Activated CD4-positive, alpha-beta memory T cell treated with anti-CD3 and anti-CD28 coated beads, Interleukin-2, amount 10 ng/mL, durations not matched to agents 7 days and 5 days (primary cell): ENCODE measurements around the gene PRRG2. TPM values are rescaled to one million over a fixed set of nuclear protein-coding genes. Genes with fewer than 3 reads are reported as not detected.

Experiments used
- CTCF ChIA-PET: fragments of 350-600 bp; sonication (Branson Sonifier 250); formaldehyde crosslinking; loops from one replicate; lab custom pipeline; 2021; ENCODE audit warnings: antibody characterized with exemption, inconsistent platforms; lab: Charles Lee
- POLR2A ChIA-PET: fragments of 350-600 bp; sonication (Branson Sonifier 250); formaldehyde crosslinking; loops from one replicate; lab custom pipeline; 2021; ENCODE audit warnings: antibody characterized with exemption; lab: Charles Lee
- DNase-seq: peaks from one replicate; pipeline ENCODE4 v3.0.0-alpha.2; 2020
- H3K27ac Mint-ChIP-seq: one replicate; pipeline ENCODE4 v1.8.0; 2021; ENCODE audit warnings: mild to moderate bottlenecking, mixed read lengths
- H3K27me3 Mint-ChIP-seq: one replicate; pipeline ENCODE4 v1.8.0; 2021; ENCODE audit warnings: mixed read lengths
- H3K36me3 Mint-ChIP-seq: one replicate; pipeline ENCODE4 v1.8.0; 2021; ENCODE audit warnings: low read depth, mixed read lengths
- H3K4me1 Mint-ChIP-seq: one replicate; pipeline ENCODE4 v1.8.0; 2021; ENCODE audit warnings: mixed read lengths
- H3K4me3 Mint-ChIP-seq: one replicate; pipeline ENCODE4 v1.8.0; 2021; ENCODE audit warnings: mild to moderate bottlenecking, mixed read lengths
- H3K9me3 Mint-ChIP-seq: one replicate; pipeline ENCODE4 v1.8.0; 2021; ENCODE audit warnings: mixed read lengths
- total RNA-seq, 2 experiments: library from RNA; stranded (reverse); gene quantifications; one replicate each; pipeline ENCODE4 v1.2.3, GENCODE V29; 2021

Gene PRRG2
- total RNA-seq, 2 experiments from 2014 or later, result 1.0 to 1.1 TPM

GRCh38 chr19:49546825-49547565 is 34.1 kb upstream of the PRRG2 start:
- peaks cover 45% of the 10 kb centered on the region for H3K4me1 Mint-ChIP-seq
- H3K27ac Mint-ChIP-seq, result peak overlapping the region; percentile 58
- peaks cover 3% of the 10 kb centered on the region for H3K36me3 Mint-ChIP-seq
- H3K9me3 Mint-ChIP-seq, result no peaks in the 10 kb centered on the region
- ChIA-PET POLR2A (interaction anchor here (0.8 to 3.9 kb wide), 15 partner anchors 12 to 132 kb away, joined by 3 to 43 read pairs (median 5); partner anchors contain the start of genes ALDH16A1, FLT3LG, NOSIP and RPL13A), CTCF (interaction anchor here (0.6 to 10.7 kb wide), 26 partner anchors 9 to 171 kb away, joined by 3 to 297 read pairs (median 7); partner anchors contain the start of genes FCGRT, FLT3LG, NOSIP and PRMT1)
- DNase-seq, result peak; percentile 69
- peak overlapping the region; percentile 56 for H3K4me3 Mint-ChIP-seq
- H3K27me3 Mint-ChIP-seq, result peaks cover 6% of the 10 kb centered on the region

DNA sequence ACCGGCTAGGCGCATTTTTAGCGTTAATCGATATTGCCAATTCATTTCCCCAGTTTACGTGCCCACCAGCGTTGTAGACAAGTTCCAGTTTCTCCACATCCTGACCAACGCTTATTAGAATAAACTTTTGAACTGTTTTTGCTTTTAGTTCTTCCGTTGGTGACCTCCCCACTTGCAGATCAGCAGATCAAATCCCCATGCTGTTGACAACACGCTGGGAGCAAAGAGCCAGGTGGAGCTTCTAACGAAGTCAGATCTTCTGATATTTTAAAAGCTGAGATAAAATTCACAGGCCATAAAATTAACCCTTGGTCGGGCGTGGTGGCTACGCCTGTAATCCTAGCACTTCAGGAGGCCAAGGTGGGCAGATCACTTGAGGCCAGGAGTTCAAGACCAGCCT is 32.1 kb upstream of the PRRG2 start:
- CTCF ChIA-PET, result interaction anchor here (0.6 to 10.7 kb wide), 12 partner anchors 10 to 132 kb away, joined by 3 to 297 read pairs (median 4); partner anchors contain the start of genes NOSIP and RPS11
- peaks cover 13% of the 10 kb centered on the region for H3K36me3 Mint-ChIP-seq
- no peak overlapping the region for H3K4me3 Mint-ChIP-seq
- DNase-seq, result no peak
- peaks cover 61% of the 10 kb centered on the region for H3K4me1 Mint-ChIP-seq
- POLR2A ChIA-PET, result interaction anchor here (0.6 to 3.9 kb wide), 13 partner anchors 10 to 93 kb away, joined by 3 to 43 read pairs (median 4); partner anchors contain the start of genes NOSIP, RCN3, RPS11 and RRAS
- no peaks in the 10 kb centered on the region for H3K9me3 Mint-ChIP-seq
- H3K27ac Mint-ChIP-seq, result peak overlapping the region; percentile 62
- H3K27me3 Mint-ChIP-seq, result peaks cover 5% of the 10 kb centered on the region

- H3K9me3 Mint-ChIP-seq, result no peaks in the 10 kb centered on the region
- no peaks in the 10 kb centered on the region for H3K27me3 Mint-ChIP-seq
- H3K27ac Mint-ChIP-seq, result peak overlapping the region; percentile 35
- ChIA-PET POLR2A (interaction anchor here (0.7 to 5.6 kb wide), 7 partner anchors 10 to 64 kb away, joined by 3 to 41 read pairs (median 5); partner anchors contain the start of gene RPL13A), CTCF (interaction anchor here (0.6 to 10.7 kb wide), 7 partner anchors 16 to 710 kb away, joined by 3 to 297 read pairs (median 4); partner anchors contain the start of genes NOSIP and PRRG2)
- H3K36me3 Mint-ChIP-seq, result peaks cover 30% of the 10 kb centered on the region
- DNase-seq, result no peak
- no peak overlapping the region for H3K4me3 Mint-ChIP-seq
- peaks cover 79% of the 10 kb centered on the region for H3K4me1 Mint-ChIP-seq
These were observed 29.6 kb upstream of the PRRG2 start for GRCh38 chr19:49551531-49551930.

- Mint-ChIP-seq H3K4me3 (peak overlapping the region; percentile 41), H3K36me3 (peaks cover 39% of the 10 kb centered on the region), H3K27ac (peak overlapping the region; percentile 91), H3K9me3 (no peaks in the 10 kb centered on the region), H3K4me1 (peaks cover 77% of the 10 kb centered on the region), H3K27me3 (no peaks in the 10 kb centered on the region)
- ChIA-PET CTCF (interaction anchor here (0.5 to 10.7 kb wide), 5 partner anchors 15 to 119 kb away, joined by 3 to 297 read pairs (median 3); no protein-coding TSS in a partner anchor), POLR2A (interaction anchor here (0.7 to 5.6 kb wide), 11 partner anchors 9 to 65 kb away, joined by 3 to 41 read pairs (median 5); partner anchors contain the start of gene RPL13A)
- DNase-seq, result peak; percentile 47
These were observed 28.4 kb upstream of the PRRG2 start for GRCh38 chr19:49552749-49553148.

DNA sequence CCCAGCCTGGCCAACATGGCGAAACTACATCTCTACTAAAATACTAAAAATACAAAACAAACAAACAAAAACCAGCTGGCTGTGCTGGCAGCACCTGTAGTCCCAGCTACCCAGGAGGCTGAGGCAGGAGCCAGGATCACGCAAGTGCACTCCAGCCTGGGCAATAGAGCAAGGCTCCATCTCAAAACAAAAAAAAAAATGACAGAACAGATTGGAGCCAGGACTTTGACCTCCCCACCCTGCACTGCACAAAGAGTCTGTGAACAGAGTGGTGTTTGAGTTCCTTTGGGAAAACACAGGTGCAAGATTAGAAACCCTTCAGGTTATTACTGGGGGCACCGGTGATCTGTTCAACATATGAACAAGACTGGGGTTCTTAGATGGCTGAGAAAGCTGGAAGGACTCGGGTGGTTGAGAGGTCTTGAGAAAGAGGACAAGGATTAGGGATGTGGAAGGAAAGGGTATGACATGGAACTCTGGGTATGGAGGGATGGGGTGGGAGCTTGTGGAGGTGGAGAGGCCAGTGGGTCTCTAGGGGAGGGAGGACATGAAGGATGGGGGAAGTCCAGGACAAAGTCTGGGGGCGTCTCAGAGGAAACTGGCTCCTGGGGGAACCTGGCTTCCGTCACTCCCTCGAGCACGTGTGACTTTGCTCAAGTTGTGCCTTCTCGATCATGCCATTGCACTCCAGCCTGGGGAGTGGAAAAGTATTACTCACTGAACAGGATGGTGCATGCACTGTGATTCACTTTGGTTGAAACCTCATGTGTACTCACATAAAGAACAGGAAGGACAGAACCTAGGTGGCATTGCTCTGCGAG is 27.5 kb upstream of the PRRG2 start:
- ChIA-PET CTCF (interaction anchor here (0.5 to 10.7 kb wide), 3 partner anchors 14 to 51 kb away, joined by 3 to 297 read pairs (median 17); no protein-coding TSS in a partner anchor), POLR2A (interaction anchor here (1.0 to 5.6 kb wide), 13 partner anchors 8 to 90 kb away, joined by 3 to 41 read pairs (median 4); no protein-coding TSS in a partner anchor)
- peaks cover 78% of the 10 kb centered on the region for H3K4me1 Mint-ChIP-seq
- peaks cover 43% of the 10 kb centered on the region for H3K36me3 Mint-ChIP-seq
- H3K27ac Mint-ChIP-seq, result peak overlapping the region; percentile 91
- no peaks in the 10 kb centered on the region for H3K9me3 Mint-ChIP-seq
- peak overlapping the region; percentile 31 for H3K4me3 Mint-ChIP-seq
- no peaks in the 10 kb centered on the region for H3K27me3 Mint-ChIP-seq
- peak; percentile 68 for DNase-seq

GRCh38 chr19:49554701-49555181 is 26.4 kb upstream of the PRRG2 start:
- H3K4me1 Mint-ChIP-seq, result peaks cover 79% of the 10 kb centered on the region
- no peaks in the 10 kb centered on the region for H3K9me3 Mint-ChIP-seq
- H3K36me3 Mint-ChIP-seq, result peaks cover 54% of the 10 kb centered on the region
- ChIA-PET CTCF (interaction anchor here (0.9 to 10.7 kb wide), 5 partner anchors 8 to 78 kb away, joined by 3 to 297 read pairs (median 4); no protein-coding TSS in a partner anchor), POLR2A (interaction anchor here (0.7 to 5.6 kb wide), 8 partner anchors 7 to 86 kb away, joined by 3 to 41 read pairs (median 4); no protein-coding TSS in a partner anchor)
- peak overlapping the region; percentile 52 for H3K4me3 Mint-ChIP-seq
- H3K27ac Mint-ChIP-seq, result peak overlapping the region; percentile 91
- DNase-seq, result peak; percentile 76
- H3K27me3 Mint-ChIP-seq, result no peaks in the 10 kb centered on the region

DNA sequence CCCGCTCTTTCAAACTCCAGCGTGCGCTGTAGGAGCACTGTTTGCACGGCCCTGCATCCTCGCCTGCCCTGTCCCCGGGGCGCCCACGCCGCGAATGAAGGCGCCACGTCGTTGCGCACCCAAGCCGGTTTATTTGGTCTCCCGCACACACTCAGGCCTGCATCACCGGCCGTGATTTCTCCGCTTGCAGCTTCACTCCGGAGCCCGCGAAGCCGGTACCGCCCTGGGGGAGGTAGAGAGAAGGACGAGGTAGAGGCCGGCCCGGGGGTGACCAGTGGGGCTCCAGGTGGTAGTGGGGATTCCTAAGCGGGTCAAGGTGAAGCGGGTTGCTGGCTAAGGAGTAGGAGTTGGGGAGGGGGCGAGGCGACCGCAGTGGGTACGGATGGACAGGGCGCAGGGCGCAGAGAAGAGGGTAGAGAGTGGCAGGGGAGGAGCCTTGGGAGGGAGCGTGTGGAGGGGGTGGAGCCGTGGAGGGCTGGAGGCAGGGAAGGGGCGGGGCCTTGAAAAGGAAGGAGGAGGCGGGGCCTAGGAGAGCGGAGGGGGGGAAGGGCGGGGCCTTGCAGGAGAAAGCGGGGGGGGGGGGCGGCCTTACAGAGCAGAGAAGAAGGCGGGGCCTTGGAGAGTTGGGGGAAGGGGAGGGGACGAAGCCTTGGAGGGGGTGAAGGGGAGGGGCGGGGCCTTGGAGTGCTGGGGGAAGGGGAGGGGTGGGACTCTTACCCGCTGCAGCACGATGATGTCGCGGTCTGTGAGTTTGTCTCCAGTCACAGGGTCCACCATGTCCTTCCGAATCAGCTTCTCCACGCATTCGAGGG is 25.3 kb upstream of the PRRG2 start:
- DNase-seq, result peak; percentile 87
- POLR2A ChIA-PET, result interaction anchor here (0.7 to 5.6 kb wide), 4 partner anchors 6 to 52 kb away, joined by 3 to 38 read pairs (median 4); no protein-coding TSS in a partner anchor
- CTCF ChIA-PET, result interaction anchor here (0.8 to 10.7 kb wide), 7 partner anchors 9 to 79 kb away, joined by 3 to 297 read pairs (median 4); no protein-coding TSS in a partner anchor
- H3K4me3 Mint-ChIP-seq, result peak overlapping the region; percentile 47
- H3K27ac Mint-ChIP-seq, result peak overlapping the region; percentile 91
- H3K27me3 Mint-ChIP-seq, result no peaks in the 10 kb centered on the region
- peaks cover 81% of the 10 kb centered on the region for H3K4me1 Mint-ChIP-seq
- H3K9me3 Mint-ChIP-seq, result no peaks in the 10 kb centered on the region
- H3K36me3 Mint-ChIP-seq, result peaks cover 64% of the 10 kb centered on the region

GRCh38 chr19:49556412-49557398 is 24.4 kb upstream of the PRRG2 start:
- Mint-ChIP-seq H3K9me3 (no peaks in the 10 kb centered on the region), H3K36me3 (peaks cover 64% of the 10 kb centered on the region), H3K27me3 (no peaks in the 10 kb centered on the region), H3K4me3 (peak overlapping the region; percentile 63), H3K27ac (peak overlapping the region; percentile 94), H3K4me1 (peaks cover 87% of the 10 kb centered on the region)
- ChIA-PET POLR2A (interaction anchor here (1.3 to 5.3 kb wide), 4 partner anchors 8 to 103 kb away, joined by 3 to 75 read pairs (median 8); partner anchors contain the start of gene ALDH16A1), CTCF (interaction anchor here (0.8 to 7.5 kb wide), 5 partner anchors 9 to 13 kb away, joined by 4 to 102 read pairs (median 7); no protein-coding TSS in a partner anchor)
- no peak for DNase-seq

DNA sequence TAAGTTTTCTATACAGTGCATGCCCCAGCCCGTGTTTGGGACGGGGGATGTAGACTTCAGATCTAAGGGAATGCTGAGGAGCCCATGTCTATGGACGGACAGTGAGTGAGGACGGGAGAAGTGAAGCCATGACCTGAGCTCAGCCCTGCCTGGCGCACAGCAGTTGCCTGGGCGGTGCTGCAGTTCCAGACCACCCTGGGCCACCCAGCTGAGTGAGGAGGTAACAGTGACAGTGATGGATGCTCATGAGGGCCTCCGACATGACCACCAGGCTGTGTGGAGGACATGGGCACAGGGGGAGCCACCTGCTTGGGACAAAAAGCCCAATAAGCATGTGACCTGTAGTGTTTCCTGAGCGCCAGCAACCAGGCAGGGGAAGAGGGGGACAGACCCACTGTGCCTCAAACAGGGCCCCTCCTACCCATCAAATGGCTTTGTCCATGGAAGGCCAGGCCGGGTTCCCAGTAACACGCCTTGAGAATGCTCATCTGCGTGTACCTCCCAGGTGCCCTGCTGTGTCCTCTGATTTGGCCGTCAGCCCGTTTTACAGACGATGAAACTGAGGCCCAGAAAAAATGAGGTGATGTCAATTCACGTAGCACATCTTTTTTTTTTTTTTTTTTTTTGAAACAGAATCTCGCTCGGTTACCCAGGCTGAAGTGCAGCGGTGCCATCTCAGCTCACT is 23.3 kb upstream of the PRRG2 start:
- Mint-ChIP-seq H3K36me3 (peaks cover 62% of the 10 kb centered on the region), H3K4me3 (peak overlapping the region; percentile 63), H3K27ac (peak overlapping the region; percentile 94), H3K27me3 (no peaks in the 10 kb centered on the region), H3K4me1 (peaks cover 89% of the 10 kb centered on the region), H3K9me3 (no peaks in the 10 kb centered on the region)
- DNase-seq, result no peak
- ChIA-PET POLR2A (interaction anchor here (0.6 to 5.3 kb wide), 7 partner anchors 9 to 544 kb away, joined by 3 to 75 read pairs (median 4); partner anchors contain the start of genes ALDH16A1, PRR12 and RCN3), CTCF (interaction anchor here (0.7 to 7.5 kb wide), 7 partner anchors 9 to 68 kb away, joined by 3 to 102 read pairs (median 4); no protein-coding TSS in a partner anchor)
